HEK293T (cell line): ENCODE results near the gene MAZ.

Experiments used
- BHLHE40 ChIP-seq: fragments of 450-650 bp; IDR thresholded peaks from 2 replicates; pipeline ENCODE4 v1.6.1; 2016; ENCODE audit warnings: mild to moderate bottlenecking, moderate library complexity, borderline replicate concordance
- SP1 ChIP-seq: fragments of 450-650 bp; IDR thresholded peaks from 2 replicates; pipeline ENCODE4 v1.6.1; 2017
- TARDBP ChIP-seq: fragments of 450-650 bp; IDR thresholded peaks from 2 replicates; pipeline ENCODE4 v1.6.1; 2016

DNA sequence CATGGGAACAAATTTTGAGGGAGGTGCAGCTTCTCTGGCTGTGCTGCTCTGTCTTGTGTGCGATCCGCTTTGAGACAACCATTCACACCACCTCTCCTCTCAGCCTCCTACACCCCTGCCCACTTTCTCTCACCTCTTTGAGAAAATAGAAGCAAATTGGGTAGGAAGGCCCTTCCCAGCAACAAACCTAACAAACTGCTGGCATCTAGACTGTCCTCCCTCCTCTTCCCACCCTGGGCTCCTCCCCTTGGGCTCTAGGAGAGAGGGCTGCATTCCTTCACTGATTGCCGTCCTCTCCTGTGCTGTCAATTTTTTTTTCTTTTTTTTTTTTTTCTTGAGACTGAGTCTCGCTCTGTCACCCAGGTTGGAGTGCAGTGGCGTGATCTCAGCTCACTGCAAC, 43.2 kb downstream of the MAZ start:
- TF ChIP-seq BHLHE40 (no peak), SP1 (no peak), TARDBP (no peak)
